GM20000 (cell line): ENCODE data around the gene RHBDL2.

Source experiments
- DNase-seq: peaks from one replicate; pipeline ENCODE4 v3.0.0; 2012; ENCODE audit warnings: low spot score
- CTCF ChIP-seq: IDR thresholded peaks from 2 replicates; pipeline ENCODE4 v1.5.1; 2012; ENCODE audit warnings: mild to moderate bottlenecking, control low read depth; ENCODE audit errors: extremely low read depth, missing control alignments

RHBDL2 gene

GRCh38 chr1:38942664-38943428 is 1.2 kb upstream of the RHBDL2 start:
- DNase-seq, result no peak
- TF ChIP-seq CTCF, result no peak

- TF ChIP-seq CTCF, result no peak
- DNase-seq, result no peak
These were observed 537 bp downstream of the RHBDL2 start for GRCh38 chr1:38941093-38941492.

GRCh38 chr1:38940339-38941047 is 1.1 kb downstream of the RHBDL2 start:
- TF ChIP-seq CTCF, result no peak
- no peak for DNase-seq

GRCh38 chr1:38938722-38939260 is 2.8 kb downstream of the RHBDL2 start:
- no peak for TF ChIP-seq CTCF
- DNase-seq, result no peak

GRCh38 chr1:38932571-38932970 is 9.1 kb downstream of the RHBDL2 start:
- TF ChIP-seq CTCF, result no peak
- DNase-seq, result no peak

GRCh38 chr1:38929476-38929875 is 12.2 kb downstream of the RHBDL2 start:
- no peak for TF ChIP-seq CTCF
- DNase-seq, result no peak

GRCh38 chr1:38929054-38929453 is 12.6 kb downstream of the RHBDL2 start:
- no peak for TF ChIP-seq CTCF
- no peak for DNase-seq
